ENCODE data around the gene AMPD2.
A peak's percentile ranks its signal among the peaks of the same experiment; 100 is the strongest.

The AMPD2 gene

DNA sequence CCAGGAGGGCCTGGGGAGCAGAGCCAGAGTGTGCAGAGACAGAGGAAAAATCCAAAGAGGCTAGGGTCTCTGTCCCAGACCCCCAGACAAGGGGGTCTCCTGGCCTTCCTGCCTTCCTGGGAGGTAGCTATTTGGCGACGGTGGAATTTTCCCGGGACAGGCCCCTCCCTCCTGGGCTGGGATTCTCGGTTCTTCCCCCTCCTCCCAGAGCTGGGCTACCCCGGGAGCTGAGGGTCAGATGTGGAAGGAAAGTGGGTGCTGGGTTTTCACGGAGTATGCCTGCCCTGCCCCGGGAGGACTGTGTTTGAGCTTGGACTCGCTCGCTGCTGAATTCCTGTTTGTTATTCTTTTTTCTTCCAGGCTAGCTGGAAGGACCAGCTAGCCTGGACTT lies 759 bp downstream of the AMPD2 start:
- peak overlapping the region; percentile 77 for H3K4me2 ChIP-seq (ENCODE audit: low read length)
- no peaks in the 10 kb centered on the region for H3K9me2 ChIP-seq (replicated peaks; ENCODE audit: control insufficient read depth, low read length)
- no peak for TF ChIP-seq EZH2phosphoT487 (IDR thresholded peaks at IDR 0.05; ENCODE audit: borderline replicate concordance, low read length)
- TF ChIP-seq, protein P1, sequence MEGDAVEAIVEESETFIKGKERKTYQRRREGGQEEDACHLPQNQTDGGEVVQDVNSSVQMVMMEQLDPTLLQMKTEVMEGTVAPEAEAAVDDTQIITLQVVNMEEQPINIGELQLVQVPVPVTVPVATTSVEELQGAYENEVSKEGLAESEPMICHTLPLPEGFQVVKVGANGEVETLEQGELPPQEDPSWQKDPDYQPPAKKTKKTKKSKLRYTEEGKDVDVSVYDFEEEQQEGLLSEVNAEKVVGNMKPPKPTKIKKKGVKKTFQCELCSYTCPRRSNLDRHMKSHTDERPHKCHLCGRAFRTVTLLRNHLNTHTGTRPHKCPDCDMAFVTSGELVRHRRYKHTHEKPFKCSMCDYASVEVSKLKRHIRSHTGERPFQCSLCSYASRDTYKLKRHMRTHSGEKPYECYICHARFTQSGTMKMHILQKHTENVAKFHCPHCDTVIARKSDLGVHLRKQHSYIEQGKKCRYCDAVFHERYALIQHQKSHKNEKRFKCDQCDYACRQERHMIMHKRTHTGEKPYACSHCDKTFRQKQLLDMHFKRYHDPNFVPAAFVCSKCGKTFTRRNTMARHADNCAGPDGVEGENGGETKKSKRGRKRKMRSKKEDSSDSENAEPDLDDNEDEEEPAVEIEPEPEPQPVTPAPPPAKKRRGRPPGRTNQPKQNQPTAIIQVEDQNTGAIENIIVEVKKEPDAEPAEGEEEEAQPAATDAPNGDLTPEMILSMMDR (IDR thresholded peaks at IDR 0.05; ENCODE audit: low read depth, low read length, poor library complexity, severe bottlenecking) = no peak
- no peaks in the 10 kb centered on the region for H3K9me3 ChIP-seq (ENCODE audit: control insufficient read depth, insufficient read depth, low read length)
- H3F3A ChIP-seq (ENCODE audit: control insufficient read depth, insufficient read depth) = peaks cover 12% of the 10 kb centered on the region
- peak overlapping the region; percentile 81 for H3K4me3 ChIP-seq (ENCODE audit: low read length)
- peak overlapping the region; percentile 44 for H3K27ac ChIP-seq (ENCODE audit: low read depth, low read length)
- H3K36me3 ChIP-seq (ENCODE audit: control insufficient read depth, low read length) = no peaks in the 10 kb centered on the region
- no peaks in the 10 kb centered on the region for H3K27me3 ChIP-seq (ENCODE audit: control insufficient read depth, low read length)
- H3K79me2 ChIP-seq (ENCODE audit: control insufficient read depth, low read length) = peaks cover 61% of the 10 kb centered on the region
- no peaks in the 10 kb centered on the region for H4K20me1 ChIP-seq (ENCODE audit: control insufficient read depth, insufficient read depth, low read depth, low read length)
- H3K4me1 ChIP-seq (ENCODE audit: control insufficient read depth, low read length) = peaks cover 80% of the 10 kb centered on the region

DNA sequence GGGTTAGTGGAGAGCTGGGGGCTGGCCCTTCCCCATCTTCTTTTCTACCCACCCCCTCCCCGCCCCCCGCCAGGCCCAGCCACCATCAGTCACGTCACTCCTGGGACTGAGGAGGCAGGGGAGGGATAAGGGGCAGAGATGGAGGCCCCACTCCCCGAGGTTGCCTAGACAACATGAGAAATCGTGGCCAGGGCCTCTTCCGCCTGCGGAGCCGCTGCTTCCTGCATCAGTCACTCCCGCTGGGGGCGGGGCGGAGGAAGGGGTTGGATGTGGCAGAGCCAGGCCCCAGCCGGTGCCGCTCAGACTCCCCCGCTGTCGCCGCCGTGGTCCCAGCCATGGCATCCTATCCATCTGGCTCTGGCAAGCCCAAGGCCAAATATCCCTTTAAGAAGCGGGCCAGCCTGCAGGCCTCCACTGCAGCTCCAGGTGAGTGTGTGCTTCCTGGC lies 1.2 kb downstream of the AMPD2 start:
- peak overlapping the region; percentile 81 for H3K4me3 ChIP-seq (ENCODE audit: low read length)
- H3K79me2 ChIP-seq (ENCODE audit: control insufficient read depth, low read length) = peaks cover 63% of the 10 kb centered on the region
- no peaks in the 10 kb centered on the region for H3K9me3 ChIP-seq (ENCODE audit: control insufficient read depth, insufficient read depth, low read length)
- peaks cover 75% of the 10 kb centered on the region for H3K4me1 ChIP-seq (ENCODE audit: control insufficient read depth, low read length)
- H3K27me3 ChIP-seq (ENCODE audit: control insufficient read depth, low read length) = no peaks in the 10 kb centered on the region
- H3K36me3 ChIP-seq (ENCODE audit: control insufficient read depth, low read length) = no peaks in the 10 kb centered on the region
- H3K9me2 ChIP-seq (replicated peaks; ENCODE audit: control insufficient read depth, low read length) = no peaks in the 10 kb centered on the region
- H3K27ac ChIP-seq (ENCODE audit: low read depth, low read length) = peak overlapping the region; percentile 44
- peaks cover 12% of the 10 kb centered on the region for H3F3A ChIP-seq (ENCODE audit: control insufficient read depth, insufficient read depth)
- H3K4me2 ChIP-seq (ENCODE audit: low read length) = peak overlapping the region; percentile 77
- H4K20me1 ChIP-seq (ENCODE audit: control insufficient read depth, insufficient read depth, low read depth, low read length) = no peaks in the 10 kb centered on the region
- TF ChIP-seq EZH2phosphoT487 (IDR thresholded peaks at IDR 0.05; ENCODE audit: borderline replicate concordance, low read length) = no peak
- TF ChIP-seq, protein P1 (IDR thresholded peaks at IDR 0.05; ENCODE audit: low read depth, low read length, poor library complexity, severe bottlenecking) = no peak

DNA sequence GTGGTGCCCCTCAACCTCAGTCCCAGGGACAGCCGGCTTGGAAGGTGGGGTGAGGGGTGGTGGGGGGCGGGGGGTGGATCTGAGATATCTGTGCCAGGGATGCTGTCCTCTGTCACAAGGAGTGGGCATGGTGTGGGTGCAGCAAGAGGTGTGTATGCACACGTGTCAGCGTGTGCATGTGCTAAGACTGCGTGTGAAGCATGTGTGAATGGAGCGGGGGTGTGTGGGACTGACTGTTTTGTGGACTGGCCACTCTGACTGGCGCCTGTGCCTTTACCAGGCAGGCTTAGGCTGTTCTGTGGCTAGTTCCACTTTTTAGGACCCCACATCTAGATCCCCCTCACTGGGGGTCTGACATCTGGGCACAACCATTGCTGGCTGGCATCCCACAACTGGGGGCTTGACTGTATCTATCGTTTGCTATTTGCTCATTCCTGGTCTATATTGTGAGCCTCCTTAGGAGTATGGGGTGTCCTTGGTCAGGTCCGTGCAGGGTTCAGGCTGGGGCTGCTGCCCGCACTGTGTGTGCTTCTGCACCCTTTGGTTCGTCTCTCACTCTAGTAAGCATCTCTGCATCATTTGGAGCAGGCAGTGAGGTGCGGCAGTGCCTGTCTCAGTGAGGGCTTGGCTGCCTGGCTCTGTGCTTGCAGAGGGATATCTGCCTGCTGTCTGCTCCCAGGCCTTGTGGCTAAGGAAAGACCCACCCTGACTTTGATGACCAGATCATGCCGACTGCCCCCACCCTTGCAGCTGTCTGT lies 1.9 kb downstream of the AMPD2 start:
- no peaks in the 10 kb centered on the region for H3K9me2 ChIP-seq (replicated peaks; ENCODE audit: control insufficient read depth, low read length)
- H3K4me2 ChIP-seq (ENCODE audit: low read length) = peak overlapping the region; percentile 77
- TF ChIP-seq, protein P1 (IDR thresholded peaks at IDR 0.05; ENCODE audit: low read depth, low read length, poor library complexity, severe bottlenecking) = no peak
- TF ChIP-seq EZH2phosphoT487 (IDR thresholded peaks at IDR 0.05; ENCODE audit: borderline replicate concordance, low read length) = no peak
- no peaks in the 10 kb centered on the region for H3K27me3 ChIP-seq (ENCODE audit: control insufficient read depth, low read length)
- H3K79me2 ChIP-seq (ENCODE audit: control insufficient read depth, low read length) = peaks cover 63% of the 10 kb centered on the region
- H3K9me3 ChIP-seq (ENCODE audit: control insufficient read depth, insufficient read depth, low read length) = no peaks in the 10 kb centered on the region
- H3K4me1 ChIP-seq (ENCODE audit: control insufficient read depth, low read length) = peaks cover 68% of the 10 kb centered on the region
- H3F3A ChIP-seq (ENCODE audit: control insufficient read depth, insufficient read depth) = peaks cover 5% of the 10 kb centered on the region
- peaks cover 5% of the 10 kb centered on the region for H3K36me3 ChIP-seq (ENCODE audit: control insufficient read depth, low read length)
- H4K20me1 ChIP-seq (ENCODE audit: control insufficient read depth, insufficient read depth, low read depth, low read length) = no peaks in the 10 kb centered on the region
- peak overlapping the region; percentile 81 for H3K4me3 ChIP-seq (ENCODE audit: low read length)
- no peak overlapping the region for H3K27ac ChIP-seq (ENCODE audit: low read depth, low read length)

Data from DOHH2 (cell line).